ENCODE measurements around the gene PSMC6. TPM values are rescaled to one million over a fixed set of nuclear protein-coding genes. Genes with fewer than 3 reads are reported as not detected.
A peak's percentile ranks its signal among the peaks of the same experiment; 100 is the strongest.

PSMC6 gene
- total RNA-seq, 5 donors from 2014 or later (not counting 1 experiment from before 2014, with no cell fraction given) = 71.4 to 103 (median 74.9) TPM

GRCh38 chr14:52683985-52684520, 22.9 kb upstream of the PSMC6 start:
- no peak for ATAC-seq (replicated peaks in 1 of 4)
- no peak for DNase-seq
- Histone ChIP-seq H3K27ac (ENCODE audit: low read length) (no peak overlapping the region), H3K36me3 (ENCODE audit: control insufficient read depth in 2 of 2, extremely low read depth in 1 of 2, insufficient read depth in 1 of 2, low read length in 1 of 2) (peaks cover 0 to 14% of the 10 kb centered on the region in 2 donors), H3K27me3 (replicated peaks in 1 of 2; ENCODE audit: control insufficient read depth in 2 of 2, extremely low read depth in 1 of 2, insufficient read depth in 2 of 2, low read length in 1 of 2) (no peaks in the 10 kb centered on the region), H3K4me1 (ENCODE audit: control insufficient read depth in 1 of 2, extremely low read depth in 1 of 2, insufficient read depth in 2 of 2, low read length in 2 of 2) (peaks cover 0 to 13% of the 10 kb centered on the region in 2 experiments), H3K4me3 (ENCODE audit: control insufficient read depth in 1 of 2, extremely low read depth in 1 of 2, low read length in 1 of 2) (no peak overlapping the region), H3K9me3 (no peaks in the 10 kb centered on the region)
- POLR2A ChIA-PET = interaction anchor here (0.6 to 0.7 kb wide), 2 partner anchors 26 to 40 kb away, joined by 3 to 6 read pairs; no protein-coding TSS in a partner anchor
- Mint-ChIP-seq H3K9me3 (no peaks in the 10 kb centered on the region), H3K4me3 (no peak overlapping the region), H3K36me3 (peaks cover 4% of the 10 kb centered on the region), H3K27me3 (no peaks in the 10 kb centered on the region), H3K27ac (peak overlapping the region; percentile 4 to 51), H3K4me1 (peaks cover 44 to 59% (median 55%) of the 10 kb centered on the region in 3 donors)
- no CpG with 5 or more reads among the region's 2 CpGs for WGBS (ENCODE audit: insufficient coverage)
- CTCF ChIA-PET = interaction anchor here in 1 of 2 donors (0.7 to 0.8 kb wide), 2 partner anchors 25 to 52 kb away, joined by 3 read pairs; no protein-coding TSS in a partner anchor

- Mint-ChIP-seq H3K9me3 (no peaks in the 10 kb centered on the region), H3K27ac (peak overlapping the region in 1 of 2 donors; percentile 3), H3K4me3 (peak overlapping the region in 1 of 3 donors; percentile 33), H3K27me3 (no peaks in the 10 kb centered on the region), H3K4me1 (peaks cover 59 to 75% (median 74%) of the 10 kb centered on the region in 3 donors), H3K36me3 (peaks cover 5% of the 10 kb centered on the region)
- Histone ChIP-seq H3K4me1 (ENCODE audit: control insufficient read depth in 1 of 2, extremely low read depth in 1 of 2, insufficient read depth in 2 of 2, low read length in 2 of 2) (peaks cover 0 to 16% of the 10 kb centered on the region in 2 experiments), H3K36me3 (ENCODE audit: control insufficient read depth in 2 of 2, extremely low read depth in 1 of 2, insufficient read depth in 1 of 2, low read length in 1 of 2) (peaks cover 0 to 8% of the 10 kb centered on the region in 2 donors), H3K4me3 (ENCODE audit: control insufficient read depth in 1 of 2, extremely low read depth in 1 of 2, low read length in 1 of 2) (no peak overlapping the region), H3K27ac (ENCODE audit: low read length) (no peak overlapping the region), H3K27me3 (replicated peaks in 1 of 2; ENCODE audit: control insufficient read depth in 2 of 2, extremely low read depth in 1 of 2, insufficient read depth in 2 of 2, low read length in 1 of 2) (no peaks in the 10 kb centered on the region), H3K9me3 (no peaks in the 10 kb centered on the region)
- DNase-seq = no peak
- no CpG with 5 or more reads among the region's 1 CpG for WGBS (ENCODE audit: insufficient coverage)
- CTCF ChIA-PET = no interaction called here
- POLR2A ChIA-PET = interaction anchor here (0.8 kb wide), 2 partner anchors 15 to 134 kb away, joined by 3 to 4 read pairs; partner anchors contain the start of genes GPR137C (in 1 of the 2) and TXNDC16 (in 1 of the 2)
- ATAC-seq (replicated peaks in 1 of 4) = no peak
Measured at GRCh38 chr14:52686176-52686575, 20.8 kb upstream of the PSMC6 start.

GRCh38 chr14:52690983-52691760, 15.8 kb upstream of the PSMC6 start:
- H3K4me3 Mint-ChIP-seq = peak overlapping the region in 2 of 3 donors; percentile 13 to 98
- H3K9me3 Mint-ChIP-seq = no peaks in the 10 kb centered on the region
- H3K4me1 ChIP-seq (ENCODE audit: control insufficient read depth in 1 of 2, extremely low read depth in 1 of 2, insufficient read depth in 2 of 2, low read length in 2 of 2) = peaks cover 17 to 27% of the 10 kb centered on the region in 2 experiments
- ChIA-PET POLR2A (interaction anchor here in 1 of 2 donors (0.6 kb wide), 1 partner anchor 92 kb away, joined by 3 read pairs; no protein-coding TSS in a partner anchor), CTCF (no interaction called here)
- H3K9me3 ChIP-seq = no peaks in the 10 kb centered on the region
- H3K36me3 Mint-ChIP-seq = peaks cover 8% of the 10 kb centered on the region
- ATAC-seq (replicated peaks in 1 of 4) (no peak), DNase-seq (no peak)
- 93% methylated on average over 2 of the region's 7 CpGs for WGBS (ENCODE audit: insufficient coverage)
- no peak overlapping the region for H3K27ac ChIP-seq (ENCODE audit: low read length)
- H3K4me3 ChIP-seq (ENCODE audit: control insufficient read depth in 1 of 2, extremely low read depth in 1 of 2, low read length in 1 of 2) = no peak overlapping the region
- H3K27ac Mint-ChIP-seq = no peak overlapping the region
- peaks cover 0 to 3% of the 10 kb centered on the region in 2 donors for H3K36me3 ChIP-seq (ENCODE audit: control insufficient read depth in 2 of 2, extremely low read depth in 1 of 2, insufficient read depth in 1 of 2, low read length in 1 of 2)
- peaks cover 80 to 85% (median 81%) of the 10 kb centered on the region in 3 donors for H3K4me1 Mint-ChIP-seq
- no peaks in the 10 kb centered on the region for H3K27me3 ChIP-seq (replicated peaks in 1 of 2; ENCODE audit: control insufficient read depth in 2 of 2, extremely low read depth in 1 of 2, insufficient read depth in 2 of 2, low read length in 1 of 2)
- H3K27me3 Mint-ChIP-seq = no peaks in the 10 kb centered on the region

- Mint-ChIP-seq H3K27me3 (no peaks in the 10 kb centered on the region), H3K4me1 (peaks cover 68 to 75% (median 68%) of the 10 kb centered on the region in 3 donors), H3K36me3 (peaks cover 8% of the 10 kb centered on the region), H3K4me3 (peak overlapping the region; percentile 44 to 98 (median 48)), H3K9me3 (no peaks in the 10 kb centered on the region), H3K27ac (peak overlapping the region; percentile 17 to 20)
- DNase-seq (peak in 12 of 35 experiments; percentile 5 to 39 (median 12)), ATAC-seq (replicated peaks in 1 of 4) (peak; percentile 21 to 32 (median 24))
- no peaks in the 10 kb centered on the region for H3K9me3 ChIP-seq
- ChIA-PET CTCF (interaction anchor here in 1 of 2 donors (0.6 to 1.2 kb wide), 2 partner anchors 19 to 50 kb away, joined by 3 read pairs; no protein-coding TSS in a partner anchor), POLR2A (no interaction called here)
- WGBS (ENCODE audit: insufficient coverage) = no CpG with 5 or more reads among the region's 5 CpGs
- H3K27ac ChIP-seq (ENCODE audit: low read length) = no peak overlapping the region
- peaks cover 18 to 25% of the 10 kb centered on the region in 2 experiments for H3K4me1 ChIP-seq (ENCODE audit: control insufficient read depth in 1 of 2, extremely low read depth in 1 of 2, insufficient read depth in 2 of 2, low read length in 2 of 2)
- no peak overlapping the region for H3K4me3 ChIP-seq (ENCODE audit: control insufficient read depth in 1 of 2, extremely low read depth in 1 of 2, low read length in 1 of 2)
- peaks cover 0 to 3% of the 10 kb centered on the region in 2 donors for H3K36me3 ChIP-seq (ENCODE audit: control insufficient read depth in 2 of 2, extremely low read depth in 1 of 2, insufficient read depth in 1 of 2, low read length in 1 of 2)
- no peaks in the 10 kb centered on the region for H3K27me3 ChIP-seq (replicated peaks in 1 of 2; ENCODE audit: control insufficient read depth in 2 of 2, extremely low read depth in 1 of 2, insufficient read depth in 2 of 2, low read length in 1 of 2)
Measured at GRCh38 chr14:52692248-52692962, 14.6 kb upstream of the PSMC6 start.

- H3K27ac ChIP-seq (ENCODE audit: low read length) = no peak overlapping the region
- H3K27me3 Mint-ChIP-seq = no peaks in the 10 kb centered on the region
- peaks cover 61 to 69% (median 62%) of the 10 kb centered on the region in 3 donors for H3K4me1 Mint-ChIP-seq
- H3K4me3 Mint-ChIP-seq = peak overlapping the region; percentile 48 to 98 (median 55)
- DNase-seq (no peak), ATAC-seq (replicated peaks in 1 of 4) (no peak)
- H3K36me3 Mint-ChIP-seq = peaks cover 8% of the 10 kb centered on the region
- CTCF ChIA-PET = interaction anchor here in 1 of 2 donors (0.6 to 1.2 kb wide), 2 partner anchors 20 to 49 kb away, joined by 3 read pairs; no protein-coding TSS in a partner anchor
- no peak overlapping the region for H3K4me3 ChIP-seq (ENCODE audit: control insufficient read depth in 1 of 2, extremely low read depth in 1 of 2, low read length in 1 of 2)
- H3K9me3 ChIP-seq = no peaks in the 10 kb centered on the region
- no peaks in the 10 kb centered on the region for H3K27me3 ChIP-seq (replicated peaks in 1 of 2; ENCODE audit: control insufficient read depth in 2 of 2, extremely low read depth in 1 of 2, insufficient read depth in 2 of 2, low read length in 1 of 2)
- H3K9me3 Mint-ChIP-seq = no peaks in the 10 kb centered on the region
- POLR2A ChIA-PET = interaction anchor here (0.6 to 0.8 kb wide), 2 partner anchors 20 to 381 kb away, joined by 3 read pairs; no protein-coding TSS in a partner anchor
- peaks cover 18 to 25% of the 10 kb centered on the region in 2 experiments for H3K4me1 ChIP-seq (ENCODE audit: control insufficient read depth in 1 of 2, extremely low read depth in 1 of 2, insufficient read depth in 2 of 2, low read length in 2 of 2)
- WGBS (ENCODE audit: insufficient coverage) = 90% methylated on average over 2 of the region's 3 CpGs
- no peak overlapping the region for H3K27ac Mint-ChIP-seq
- H3K36me3 ChIP-seq (ENCODE audit: control insufficient read depth in 2 of 2, extremely low read depth in 1 of 2, insufficient read depth in 1 of 2, low read length in 1 of 2) = peaks cover 0 to 3% of the 10 kb centered on the region in 2 donors
Measured at GRCh38 chr14:52693036-52693435, 14.0 kb upstream of the PSMC6 start.

Measured in T-cell (primary cell).